ENCODE measurements around the gene SLC26A11.

DNA sequence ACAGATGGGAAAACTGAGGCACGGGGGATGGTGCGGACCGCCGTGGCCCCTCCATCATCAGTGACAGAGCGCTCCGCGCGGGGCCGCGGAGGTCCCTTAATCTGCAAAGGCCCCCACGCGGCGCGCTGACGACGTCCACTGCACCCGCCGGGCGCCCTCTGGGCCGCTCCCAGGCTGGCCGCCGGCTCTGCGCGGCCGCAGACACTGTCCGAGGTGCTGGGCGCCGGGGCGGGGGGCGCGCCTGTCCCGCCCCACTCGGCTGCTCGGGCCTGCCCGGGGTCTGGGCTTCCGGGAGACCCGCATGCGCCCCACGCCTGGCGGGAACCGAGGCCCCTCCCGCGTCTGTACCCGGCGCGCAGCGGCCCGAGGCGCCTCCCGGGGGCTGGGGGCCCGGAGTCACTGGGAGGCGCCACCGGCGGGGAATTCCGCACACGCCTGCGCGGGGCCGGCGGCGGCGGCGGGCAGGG, 39.9 kb downstream of the SLC26A11 start:
- TF ChIP-seq, protein P1, sequence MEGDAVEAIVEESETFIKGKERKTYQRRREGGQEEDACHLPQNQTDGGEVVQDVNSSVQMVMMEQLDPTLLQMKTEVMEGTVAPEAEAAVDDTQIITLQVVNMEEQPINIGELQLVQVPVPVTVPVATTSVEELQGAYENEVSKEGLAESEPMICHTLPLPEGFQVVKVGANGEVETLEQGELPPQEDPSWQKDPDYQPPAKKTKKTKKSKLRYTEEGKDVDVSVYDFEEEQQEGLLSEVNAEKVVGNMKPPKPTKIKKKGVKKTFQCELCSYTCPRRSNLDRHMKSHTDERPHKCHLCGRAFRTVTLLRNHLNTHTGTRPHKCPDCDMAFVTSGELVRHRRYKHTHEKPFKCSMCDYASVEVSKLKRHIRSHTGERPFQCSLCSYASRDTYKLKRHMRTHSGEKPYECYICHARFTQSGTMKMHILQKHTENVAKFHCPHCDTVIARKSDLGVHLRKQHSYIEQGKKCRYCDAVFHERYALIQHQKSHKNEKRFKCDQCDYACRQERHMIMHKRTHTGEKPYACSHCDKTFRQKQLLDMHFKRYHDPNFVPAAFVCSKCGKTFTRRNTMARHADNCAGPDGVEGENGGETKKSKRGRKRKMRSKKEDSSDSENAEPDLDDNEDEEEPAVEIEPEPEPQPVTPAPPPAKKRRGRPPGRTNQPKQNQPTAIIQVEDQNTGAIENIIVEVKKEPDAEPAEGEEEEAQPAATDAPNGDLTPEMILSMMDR (IDR thresholded peaks at IDR 0.05) = peak in 3 of 4 experiments; percentile 20 to 37 (median 25)
- TF ChIP-seq POLR2A (IDR thresholded peaks at IDR 0.05) = peak; percentile 60 to 67

Measured in gastroesophageal sphincter (tissue), 3 donors.